Calu3 (cell line): Measurements from ENCODE around the gene SHISA6. TPM values are rescaled to one million over a fixed set of nuclear protein-coding genes. Genes with fewer than 3 reads are reported as not detected.

Source experiments
- BruUV-seq: library from RNA; stranded (reverse); fragments of 400-500 nt; replicated peaks from 2 replicates; lab custom pipeline; 2021; lab: Mats Ljungman, UMichigan
- CTCF ChIA-PET: fragments of 300-600 bp; sonication (Branson Sonifier 250); formaldehyde crosslinking; loops from one replicate; lab custom pipeline; 2022; ENCODE audit warnings: antibody characterized with exemption; lab: Charles Lee
- DNase-seq: peaks from one replicate; pipeline ENCODE4 v3.0.0; 2022
- H3K27ac Mint-ChIP-seq: one replicate; pipeline ENCODE4 v1.8.0; 2022; ENCODE audit warnings: mixed read lengths; ENCODE audit not compliant: unreplicated experiment
- H3K27me3 Mint-ChIP-seq: one replicate; pipeline ENCODE4 v1.8.0; 2022; ENCODE audit warnings: mixed read lengths; ENCODE audit not compliant: unreplicated experiment
- H3K36me3 Mint-ChIP-seq: one replicate; pipeline ENCODE4 v1.8.0; 2022; ENCODE audit warnings: mild to moderate bottlenecking, moderate library complexity, mixed read lengths; ENCODE audit not compliant: insufficient read depth, unreplicated experiment
- H3K4me1 Mint-ChIP-seq: one replicate; pipeline ENCODE4 v1.8.0; 2022; ENCODE audit warnings: mild to moderate bottlenecking, low read depth, mixed read lengths; ENCODE audit not compliant: unreplicated experiment
- H3K4me3 Mint-ChIP-seq: one replicate; pipeline ENCODE4 v1.8.0; 2022; ENCODE audit warnings: mild to moderate bottlenecking, low read depth, moderate library complexity, mixed read lengths; ENCODE audit not compliant: unreplicated experiment
- H3K9me3 Mint-ChIP-seq: one replicate; pipeline ENCODE4 v1.8.0; 2022; ENCODE audit warnings: low read depth, mixed read lengths; ENCODE audit not compliant: unreplicated experiment
- intact Hi-C: fragments of 100-400 bp; cut with micrococcal nuclease; formaldehyde crosslinking; loops from one replicate; pipeline ENCODE4 v1.10.0; 2022; ENCODE audit not compliant: unreplicated experiment
- total RNA-seq: library from RNA; stranded (reverse); gene quantifications from 2 replicates; pipeline ENCODE4 v1.2.3, GENCODE V29; 2022
- TF ChIP-seq, protein P1 (sequence below): fragments of 200-600 bp; IDR thresholded peaks from one replicate; pipeline ENCODE4 v1.8.0; 2022; ENCODE audit warnings: antibody characterized with exemption; ENCODE audit not compliant: unreplicated experiment

The SHISA6 gene
- total RNA-seq, 1 experiment from 2014 or later, result not detected

DNA sequence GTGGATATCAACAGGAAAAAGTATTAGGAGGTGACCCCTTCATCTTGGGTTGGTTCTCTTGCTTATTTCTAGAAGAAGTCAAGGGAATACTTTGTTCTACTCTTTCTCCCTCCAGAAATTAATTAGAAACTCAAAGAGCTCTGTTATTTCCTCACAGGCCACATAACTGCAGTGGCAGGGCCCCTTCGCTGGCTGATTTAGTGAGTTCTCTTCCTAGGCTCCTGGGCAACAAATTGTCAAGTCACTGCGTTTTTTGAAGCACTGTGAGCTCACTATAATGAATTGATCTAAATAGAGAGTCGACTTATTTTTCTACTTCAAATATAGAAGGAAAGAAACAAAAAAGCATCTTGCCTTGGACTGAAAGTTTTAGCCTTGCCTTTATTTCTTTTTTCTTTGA is 4.8 kb downstream of the SHISA6 start:
- no TSS peak for BruUV-seq
- H3K4me1 Mint-ChIP-seq, result no peaks in the 10 kb centered on the region
- no peak overlapping the region for H3K27ac Mint-ChIP-seq
- DNase-seq, result no peak
- peaks cover 3% of the 10 kb centered on the region for H3K9me3 Mint-ChIP-seq
- CTCF ChIA-PET, result no interaction called here
- intact Hi-C loops, result no loop called here
- H3K36me3 Mint-ChIP-seq, result no peaks in the 10 kb centered on the region
- H3K27me3 Mint-ChIP-seq, result no peaks in the 10 kb centered on the region
- H3K4me3 Mint-ChIP-seq, result no peak overlapping the region
- TF ChIP-seq, protein P1, sequence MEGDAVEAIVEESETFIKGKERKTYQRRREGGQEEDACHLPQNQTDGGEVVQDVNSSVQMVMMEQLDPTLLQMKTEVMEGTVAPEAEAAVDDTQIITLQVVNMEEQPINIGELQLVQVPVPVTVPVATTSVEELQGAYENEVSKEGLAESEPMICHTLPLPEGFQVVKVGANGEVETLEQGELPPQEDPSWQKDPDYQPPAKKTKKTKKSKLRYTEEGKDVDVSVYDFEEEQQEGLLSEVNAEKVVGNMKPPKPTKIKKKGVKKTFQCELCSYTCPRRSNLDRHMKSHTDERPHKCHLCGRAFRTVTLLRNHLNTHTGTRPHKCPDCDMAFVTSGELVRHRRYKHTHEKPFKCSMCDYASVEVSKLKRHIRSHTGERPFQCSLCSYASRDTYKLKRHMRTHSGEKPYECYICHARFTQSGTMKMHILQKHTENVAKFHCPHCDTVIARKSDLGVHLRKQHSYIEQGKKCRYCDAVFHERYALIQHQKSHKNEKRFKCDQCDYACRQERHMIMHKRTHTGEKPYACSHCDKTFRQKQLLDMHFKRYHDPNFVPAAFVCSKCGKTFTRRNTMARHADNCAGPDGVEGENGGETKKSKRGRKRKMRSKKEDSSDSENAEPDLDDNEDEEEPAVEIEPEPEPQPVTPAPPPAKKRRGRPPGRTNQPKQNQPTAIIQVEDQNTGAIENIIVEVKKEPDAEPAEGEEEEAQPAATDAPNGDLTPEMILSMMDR, result no peak

DNA sequence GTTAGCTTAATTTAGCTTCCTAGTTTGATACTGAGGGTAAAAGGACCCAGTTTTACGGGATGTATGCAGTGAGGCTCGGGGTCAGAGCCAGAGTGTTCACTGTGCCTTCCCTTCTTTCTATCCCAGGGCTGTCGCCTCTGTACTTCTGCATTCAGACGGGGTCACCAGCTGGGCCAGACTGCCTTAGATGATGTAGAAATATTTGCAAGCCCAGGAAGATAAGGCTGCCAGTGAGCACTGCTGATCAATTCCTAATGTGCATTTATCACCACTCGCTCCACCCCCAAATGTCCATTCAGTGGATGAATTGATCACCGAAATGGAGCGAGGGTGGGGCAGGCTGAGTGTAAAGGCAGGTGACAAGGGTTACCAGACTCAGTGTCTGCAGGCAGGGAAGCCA is 9.1 kb downstream of the SHISA6 start:
- no TSS peak for BruUV-seq
- CTCF ChIA-PET, result no interaction called here
- H3K27me3 Mint-ChIP-seq, result no peaks in the 10 kb centered on the region
- TF ChIP-seq, protein P1, result no peak
- no peak for DNase-seq
- intact Hi-C loops, result no loop called here
- H3K9me3 Mint-ChIP-seq, result peaks cover 10% of the 10 kb centered on the region
- no peak overlapping the region for H3K27ac Mint-ChIP-seq
- H3K4me1 Mint-ChIP-seq, result no peaks in the 10 kb centered on the region
- H3K4me3 Mint-ChIP-seq, result no peak overlapping the region
- peaks cover 5% of the 10 kb centered on the region for H3K36me3 Mint-ChIP-seq

DNA sequence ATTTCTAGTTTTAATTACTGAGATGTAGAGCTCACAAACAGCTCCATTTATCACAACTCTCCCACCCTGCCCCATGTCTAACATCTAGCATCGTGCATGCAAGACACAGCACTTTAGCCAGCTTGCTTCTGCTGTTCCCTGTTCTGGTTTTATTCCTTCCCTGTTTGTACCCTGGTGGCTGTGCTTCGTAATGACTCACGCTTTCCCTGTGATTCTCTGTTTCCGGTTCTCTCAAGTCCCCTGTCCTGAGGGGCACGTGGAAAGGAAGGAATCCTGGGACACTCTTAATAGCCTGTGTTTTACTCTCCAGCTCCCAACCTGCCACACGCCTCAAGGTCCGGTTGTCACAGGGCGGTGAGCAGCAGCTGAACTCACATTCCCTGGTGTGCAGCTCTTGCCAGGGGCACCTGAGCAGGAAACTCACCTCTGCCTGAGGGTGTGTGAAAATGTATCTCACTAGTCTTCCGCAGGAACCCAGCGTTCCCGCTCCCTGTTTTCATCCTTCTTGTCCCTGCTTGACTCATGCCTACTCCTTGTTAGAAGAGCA is 10.6 kb downstream of the SHISA6 start:
- Mint-ChIP-seq H3K9me3 (peaks cover 10% of the 10 kb centered on the region), H3K27me3 (no peaks in the 10 kb centered on the region)

DNA sequence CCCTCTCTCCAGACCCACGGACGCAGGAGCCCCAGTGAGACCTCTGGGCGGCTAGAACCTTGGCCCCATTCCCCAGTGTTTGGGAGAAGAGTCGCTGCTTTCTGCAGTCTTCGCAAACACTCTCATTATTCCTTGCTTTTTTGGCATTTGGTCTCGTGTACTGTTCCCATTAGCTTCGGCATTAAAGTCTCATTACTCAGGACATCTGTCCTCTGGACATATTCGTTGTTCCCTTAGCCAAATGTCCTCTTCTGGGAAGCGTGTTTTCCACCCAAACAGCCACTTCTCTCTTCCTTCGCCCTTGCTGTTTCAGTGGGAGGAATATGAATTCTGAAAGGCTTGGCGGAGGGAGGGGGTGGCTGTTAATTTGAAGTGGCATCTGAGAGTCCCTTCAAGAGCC is 11.1 kb downstream of the SHISA6 start:
- intact Hi-C loops, result no loop called here
- CTCF ChIA-PET, result no interaction called here
- Mint-ChIP-seq H3K9me3 (peaks cover 10% of the 10 kb centered on the region), H3K4me3 (no peak overlapping the region), H3K27ac (no peak overlapping the region), H3K27me3 (no peaks in the 10 kb centered on the region), H3K36me3 (peaks cover 5% of the 10 kb centered on the region), H3K4me1 (no peaks in the 10 kb centered on the region)
- TF ChIP-seq, protein P1, result no peak
- DNase-seq, result no peak
- no TSS peak for BruUV-seq

More for the DNA sequence above, 10.6 kb downstream of the SHISA6 start:
- no peak overlapping the region for H3K27ac Mint-ChIP-seq
- H3K4me3 Mint-ChIP-seq, result no peak overlapping the region
- no peaks in the 10 kb centered on the region for H3K4me1 Mint-ChIP-seq
- CTCF ChIA-PET, result no interaction called here
- TF ChIP-seq, protein P1, result no peak
- peaks cover 5% of the 10 kb centered on the region for H3K36me3 Mint-ChIP-seq
- DNase-seq, result no peak
- no TSS peak for BruUV-seq
- intact Hi-C loops, result no loop called here
